NCI-H1436 (cell line): Measurements from ENCODE around the gene LRRTM2.
"Not testable (repeated sequence)": the region's sequence is repeated elsewhere in the genome, so short reads cannot be mapped to it uniquely, and the experiment has no call there.

Experiments
- DNase-seq: peaks from one replicate; lab custom pipeline; 2025; lab: John Stamatoyannopoulos, UW

The LRRTM2 gene, protein sequence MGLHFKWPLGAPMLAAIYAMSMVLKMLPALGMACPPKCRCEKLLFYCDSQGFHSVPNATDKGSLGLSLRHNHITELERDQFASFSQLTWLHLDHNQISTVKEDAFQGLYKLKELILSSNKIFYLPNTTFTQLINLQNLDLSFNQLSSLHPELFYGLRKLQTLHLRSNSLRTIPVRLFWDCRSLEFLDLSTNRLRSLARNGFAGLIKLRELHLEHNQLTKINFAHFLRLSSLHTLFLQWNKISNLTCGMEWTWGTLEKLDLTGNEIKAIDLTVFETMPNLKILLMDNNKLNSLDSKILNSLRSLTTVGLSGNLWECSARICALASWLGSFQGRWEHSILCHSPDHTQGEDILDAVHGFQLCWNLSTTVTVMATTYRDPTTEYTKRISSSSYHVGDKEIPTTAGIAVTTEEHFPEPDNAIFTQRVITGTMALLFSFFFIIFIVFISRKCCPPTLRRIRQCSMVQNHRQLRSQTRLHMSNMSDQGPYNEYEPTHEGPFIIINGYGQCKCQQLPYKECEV

GRCh38 chr5:138874771-138875551, at the start of gene LRRTM2:
TSS of gene LRRTM2 (minus strand) at chr5:138875335. CDS start at chr5:138874911, 424 bp downstream.
- DNase-seq: no peak

DNA sequence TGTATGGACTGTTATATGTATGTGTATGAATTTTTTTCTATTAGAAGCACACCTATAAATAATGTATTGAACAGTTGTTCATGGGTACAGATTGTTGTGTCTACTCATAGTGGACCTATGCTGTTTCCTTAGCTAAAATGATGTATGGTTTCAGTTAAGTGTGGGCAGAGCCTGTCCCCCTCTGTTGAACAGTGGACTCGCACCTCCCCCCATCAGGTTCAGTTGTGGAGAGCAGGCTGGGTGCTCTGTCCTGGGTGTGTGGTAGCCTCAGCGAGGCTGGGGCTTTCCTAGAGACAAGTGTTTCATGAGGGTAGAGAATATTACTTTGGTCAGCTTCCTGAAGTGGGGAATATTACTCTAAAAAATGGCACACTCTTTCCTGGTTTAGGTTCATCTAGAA, 47.4 kb upstream of the LRRTM2 start:
- no peak for DNase-seq

DNA sequence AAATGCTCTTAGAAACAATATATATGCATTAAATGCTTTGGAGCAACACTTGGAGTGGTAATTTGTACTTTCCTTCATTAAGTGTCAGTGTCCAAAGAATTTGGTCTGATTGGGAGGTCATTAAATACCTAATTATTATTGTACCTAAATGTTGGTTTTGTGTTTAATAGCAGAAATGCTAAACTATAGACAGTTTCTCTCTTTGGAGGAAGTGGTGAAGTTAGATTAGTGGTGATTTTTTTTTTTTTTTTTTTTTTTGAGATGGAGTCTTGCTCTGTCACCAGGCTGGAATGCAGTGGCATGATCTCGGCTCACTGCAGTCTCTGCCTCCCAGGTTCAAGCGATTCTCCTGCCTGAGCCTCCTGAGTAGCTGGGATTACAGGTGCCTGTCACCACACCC, 46.2 kb upstream of the LRRTM2 start:
- DNase-seq: not testable (repeated sequence)

DNA sequence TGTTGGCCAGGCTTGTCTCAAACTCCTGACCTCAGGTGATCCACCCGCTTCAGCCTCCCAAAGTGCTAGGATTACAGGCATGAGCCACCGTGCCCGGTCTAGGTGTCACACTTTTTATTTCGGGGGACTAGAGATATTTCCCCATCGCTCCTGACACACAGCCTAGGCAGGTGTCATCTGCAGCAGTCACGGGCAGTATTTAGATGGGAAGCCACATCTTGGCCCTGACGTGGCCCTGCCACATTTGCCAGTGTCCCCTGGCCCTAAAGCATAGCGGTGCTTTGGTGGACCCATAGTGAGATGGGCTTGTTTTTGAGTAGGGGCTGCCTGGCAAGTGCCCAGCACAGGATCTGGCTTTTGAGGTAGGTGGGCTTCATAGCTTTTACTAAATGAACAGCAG, 45.0 kb upstream of the LRRTM2 start:
- DNase-seq: no peak

- DNase-seq: no peak
These were observed 43.6 kb upstream of the LRRTM2 start for GRCh38 chr5:138918686-138919085.

GRCh38 chr5:138914338-138914737, 39.2 kb upstream of the LRRTM2 start:
- DNase-seq: no peak

GRCh38 chr5:138913773-138914172, 38.6 kb upstream of the LRRTM2 start:
- no peak for DNase-seq

DNA sequence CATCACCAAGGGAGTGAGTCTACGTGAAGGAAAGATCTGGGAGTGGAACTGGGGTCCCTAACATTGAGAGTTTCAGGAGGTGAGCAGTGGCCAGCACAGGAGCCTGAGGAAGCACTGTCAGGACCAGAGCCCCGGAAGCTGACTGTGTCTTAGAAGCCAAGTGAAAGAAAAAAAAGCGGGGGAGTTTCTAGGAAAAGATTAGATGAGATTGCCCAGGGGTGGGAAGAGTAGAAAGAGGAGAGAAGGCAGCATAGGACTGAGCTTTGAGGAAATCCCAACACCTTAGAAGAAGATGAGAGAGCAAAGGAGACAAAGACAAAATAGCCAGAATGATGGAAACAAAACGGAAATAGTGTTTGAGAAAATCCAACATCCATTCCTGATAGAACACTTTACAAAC, 37.0 kb upstream of the LRRTM2 start:
- no peak for DNase-seq

DNA sequence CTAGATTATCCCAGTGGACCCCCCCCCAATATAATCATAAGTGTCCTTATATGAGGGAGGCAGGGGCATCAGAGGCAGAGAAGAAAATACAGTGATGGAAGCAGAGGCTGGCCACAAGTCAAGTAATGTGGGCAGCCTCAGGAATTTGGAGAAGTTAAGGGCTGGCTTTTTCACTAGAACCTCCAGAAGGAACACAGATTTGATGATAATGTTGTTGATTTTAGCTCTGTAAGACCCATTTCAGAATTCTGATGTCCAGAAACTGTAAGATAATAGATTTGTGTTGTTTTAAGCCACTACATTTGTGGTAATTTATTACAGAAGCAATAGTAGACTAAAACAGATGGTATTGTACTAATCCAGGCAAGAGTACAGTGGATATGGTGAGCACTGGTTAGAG, 36.3 kb upstream of the LRRTM2 start:
- DNase-seq: no peak

- no peak for DNase-seq
These were observed 35.5 kb upstream of the LRRTM2 start for GRCh38 chr5:138910546-138911185.

GRCh38 chr5:138909734-138910133, 34.6 kb upstream of the LRRTM2 start:
- no peak for DNase-seq

DNA sequence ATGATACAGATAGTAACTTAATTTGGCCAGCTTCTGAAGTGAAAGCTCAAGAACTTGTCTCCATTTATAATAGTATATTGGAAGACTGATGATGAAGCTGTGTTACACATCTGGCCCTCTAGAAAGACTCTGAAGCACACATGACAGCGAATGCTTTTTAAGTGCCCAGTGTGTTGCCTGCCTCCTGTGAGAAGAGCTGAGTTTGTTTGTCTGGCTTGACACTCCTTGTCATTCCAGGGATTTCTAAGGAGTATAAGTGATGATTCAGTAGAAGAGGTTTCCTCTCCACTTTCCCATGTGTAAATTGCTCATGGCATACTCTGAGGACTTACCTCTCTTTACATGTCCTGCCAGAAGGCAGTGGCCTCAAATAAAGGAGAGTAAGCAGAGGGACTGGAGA, 30.4 kb upstream of the LRRTM2 start:
- no peak for DNase-seq

DNA sequence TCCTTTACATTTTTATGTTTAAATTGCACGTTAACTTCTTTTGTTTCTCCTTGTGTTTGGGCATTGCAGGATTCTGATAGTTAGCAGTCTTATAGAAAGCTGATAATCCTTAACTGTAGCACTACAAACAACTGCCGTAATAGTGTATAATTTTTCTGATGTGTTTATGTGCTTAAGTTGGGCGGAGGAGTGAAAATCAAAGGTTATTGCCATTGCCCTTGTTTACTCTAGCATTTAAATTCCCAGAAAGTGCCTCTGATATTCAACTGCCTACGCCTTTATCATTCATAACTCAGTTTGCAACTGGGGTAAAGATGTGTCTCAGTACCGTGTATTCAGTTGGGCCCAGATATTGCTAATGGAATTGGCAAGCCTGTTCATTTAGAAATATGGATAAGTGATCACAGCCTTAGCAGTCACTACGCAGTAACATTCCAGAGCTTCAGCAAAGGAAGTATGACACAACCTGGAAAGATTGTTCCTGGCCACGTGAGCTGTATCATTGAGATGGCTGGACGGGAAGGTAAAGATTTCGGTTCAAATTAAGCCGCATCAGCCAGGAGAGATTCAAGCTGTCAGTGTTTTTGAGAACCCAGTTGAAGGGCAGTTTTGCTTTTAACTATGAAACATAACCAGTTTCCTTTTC, 28.1 kb upstream of the LRRTM2 start:
- no peak for DNase-seq

- DNase-seq: no peak
These were observed 26.6 kb upstream of the LRRTM2 start for GRCh38 chr5:138901716-138902115.

GRCh38 chr5:138900281-138900965, 25.3 kb upstream of the LRRTM2 start:
- no peak for DNase-seq

- DNase-seq: no peak
These were observed 23.6 kb upstream of the LRRTM2 start for GRCh38 chr5:138898742-138899141.

DNA sequence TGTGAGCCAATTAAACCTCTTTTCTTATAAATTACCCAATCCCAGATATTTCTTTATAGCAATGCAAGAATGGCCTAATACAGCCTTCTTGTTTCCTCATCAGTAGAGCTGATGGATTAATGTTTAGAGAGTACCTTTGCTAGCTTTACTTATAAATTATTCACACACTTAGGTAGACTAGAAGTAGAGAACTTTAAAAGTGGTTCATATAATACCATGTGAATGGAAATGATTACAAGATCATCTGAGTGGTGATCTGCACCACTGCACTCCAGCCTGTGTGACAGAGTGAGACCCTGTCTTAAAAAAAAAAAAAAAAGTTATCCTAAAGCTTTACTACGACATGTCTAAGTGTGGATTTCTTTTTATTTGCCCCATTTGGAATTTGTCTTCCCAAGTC, 23.2 kb upstream of the LRRTM2 start:
- no peak for DNase-seq

- DNase-seq: no peak
These were observed 20.8 kb upstream of the LRRTM2 start for GRCh38 chr5:138895918-138896317.

DNA sequence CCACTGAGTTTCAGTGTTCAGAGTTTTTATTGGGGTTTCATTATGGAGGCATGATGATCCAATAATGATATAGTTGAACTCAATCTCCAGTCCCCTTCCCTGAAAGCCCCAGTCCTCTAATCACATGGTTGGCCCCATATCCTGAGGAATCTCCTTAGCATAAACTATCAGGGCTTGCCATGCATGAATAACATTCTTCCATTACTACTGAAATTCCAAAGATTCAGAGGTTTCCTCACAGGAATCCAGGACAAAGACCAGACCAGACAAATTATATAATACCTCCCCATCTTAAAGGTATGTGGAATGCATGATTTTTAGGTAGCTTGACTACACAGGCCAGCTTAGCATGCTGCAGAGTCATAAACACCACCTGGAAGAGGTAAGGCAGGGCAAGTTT, 15.5 kb upstream of the LRRTM2 start:
- DNase-seq: no peak

DNA sequence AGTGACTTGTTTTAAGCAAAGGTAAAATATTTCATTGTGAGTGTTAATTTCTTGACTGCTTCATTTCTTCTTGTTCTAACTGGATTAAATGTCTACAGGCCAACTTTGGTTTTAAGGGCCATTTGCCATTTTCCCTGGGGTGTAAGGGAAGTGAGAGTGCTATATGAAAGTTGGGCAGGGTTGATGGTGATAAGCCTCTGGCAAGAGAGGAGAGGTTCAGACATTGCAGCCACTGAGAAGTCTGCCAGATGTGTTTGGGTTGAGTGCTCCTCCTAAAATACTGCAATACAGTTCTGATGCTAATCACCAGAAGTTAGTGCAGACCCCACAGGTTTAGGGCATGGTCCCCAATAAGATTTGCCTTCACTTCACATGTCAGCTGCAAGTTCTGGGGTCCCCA, 14.9 kb upstream of the LRRTM2 start:
- no peak for DNase-seq

DNA sequence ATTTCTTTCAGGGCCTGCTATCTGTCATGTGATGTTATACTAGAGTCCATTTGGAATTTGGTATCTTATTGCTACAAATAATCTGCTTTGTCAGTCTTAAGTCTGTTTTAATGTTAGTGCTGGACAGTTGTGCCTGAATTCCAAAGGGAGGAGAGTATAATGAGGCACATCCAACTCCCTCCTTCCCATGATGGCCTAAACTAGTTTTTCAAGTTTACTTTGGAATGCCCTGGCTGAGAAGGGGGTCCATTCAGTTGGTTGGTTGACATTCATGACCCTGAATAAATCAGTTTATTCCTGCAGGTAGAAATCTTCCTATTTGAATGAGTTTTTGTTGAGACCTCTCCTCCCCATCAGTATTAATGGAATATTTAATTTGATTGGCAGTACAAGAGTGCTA, 9.4 kb upstream of the LRRTM2 start:
- DNase-seq: no peak

GRCh38 chr5:138884094-138884493, 9.0 kb upstream of the LRRTM2 start:
- DNase-seq: no peak
